CD4-positive, alpha-beta T cell treated with Interleukin-15 for 4 hours (primary cell): ENCODE results near the gene TIAL1.
"Not testable (repeated sequence)": the region's sequence is repeated elsewhere in the genome, so short reads cannot be mapped to it uniquely, and the experiment has no call there.

Experiments used
- DNase-seq: peaks from one replicate; pipeline ENCODE4 v3.0.0-alpha.2; 2020; ENCODE audit warnings: low spot score

Gene TIAL1, protein sequence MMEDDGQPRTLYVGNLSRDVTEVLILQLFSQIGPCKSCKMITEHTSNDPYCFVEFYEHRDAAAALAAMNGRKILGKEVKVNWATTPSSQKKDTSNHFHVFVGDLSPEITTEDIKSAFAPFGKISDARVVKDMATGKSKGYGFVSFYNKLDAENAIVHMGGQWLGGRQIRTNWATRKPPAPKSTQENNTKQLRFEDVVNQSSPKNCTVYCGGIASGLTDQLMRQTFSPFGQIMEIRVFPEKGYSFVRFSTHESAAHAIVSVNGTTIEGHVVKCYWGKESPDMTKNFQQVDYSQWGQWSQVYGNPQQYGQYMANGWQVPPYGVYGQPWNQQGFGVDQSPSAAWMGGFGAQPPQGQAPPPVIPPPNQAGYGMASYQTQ

DNA sequence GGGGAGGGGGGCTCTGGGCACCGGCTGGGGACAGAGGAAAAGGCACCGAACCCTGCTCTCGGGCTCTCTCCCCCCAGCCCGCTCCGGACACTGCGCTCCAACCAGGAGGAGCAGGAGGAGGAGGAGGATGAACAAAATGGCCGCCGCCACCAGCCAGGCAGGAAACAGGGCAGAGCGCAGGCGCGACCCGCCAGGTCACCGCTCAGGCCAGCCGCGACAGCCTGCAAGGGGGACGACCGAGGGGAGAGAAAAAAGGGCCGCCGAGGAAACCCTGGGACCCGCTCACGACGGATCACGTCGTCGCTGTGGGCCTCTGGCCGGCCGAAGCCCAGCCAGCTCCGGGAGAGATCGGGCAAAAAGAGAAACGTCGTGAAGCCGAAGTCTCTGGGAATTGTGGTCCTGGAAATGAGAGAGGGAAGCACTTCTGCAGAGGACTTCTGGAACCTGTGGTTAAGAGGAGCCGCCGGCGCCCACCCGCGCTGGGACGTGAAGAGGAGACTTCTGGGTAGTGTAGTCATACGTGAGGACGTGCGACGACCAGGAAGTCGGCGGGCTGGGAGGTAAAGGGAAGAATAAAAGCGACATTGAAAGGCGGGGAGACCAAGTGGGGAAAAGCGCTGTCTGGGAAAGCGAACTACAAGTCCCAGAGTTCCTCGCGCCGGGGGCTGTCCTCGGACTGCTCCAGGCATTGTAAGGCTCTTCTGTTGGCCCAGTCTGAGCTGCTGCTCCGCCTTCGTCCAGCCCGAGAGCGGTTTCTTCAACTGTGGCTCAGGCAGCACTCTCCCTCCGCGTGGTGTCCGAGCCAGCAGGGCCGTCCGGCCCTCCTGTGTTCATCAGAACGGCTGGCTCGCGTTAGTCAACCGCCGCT is at the start of gene TIAL1:
TIAL1 (minus strand) TSS at position 428 of the 868 bp plus-strand sequence. CDS start 499 bp downstream, outside the sequence.
- peak; percentile 95 for DNase-seq

DNA sequence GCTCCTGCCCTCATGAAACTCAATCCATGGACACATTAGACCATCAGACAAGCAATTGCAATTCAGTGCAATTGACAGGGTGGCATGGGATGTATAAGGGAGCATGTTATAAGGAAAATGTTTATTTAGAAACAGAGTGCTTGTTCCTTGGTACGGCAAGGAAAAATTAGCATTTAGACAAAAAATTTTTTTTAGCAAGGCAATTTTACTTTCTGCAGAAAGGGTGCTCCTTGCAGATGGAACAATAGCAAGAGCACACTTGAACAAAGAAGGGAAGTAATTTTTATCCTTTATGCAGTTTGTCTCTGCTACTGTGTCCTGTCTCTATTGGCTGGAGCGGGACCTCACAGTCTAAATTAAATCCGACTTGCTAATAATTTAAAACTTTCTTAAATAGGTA is 48.2 kb upstream of the TIAL1 start:
- no peak for DNase-seq

DNA sequence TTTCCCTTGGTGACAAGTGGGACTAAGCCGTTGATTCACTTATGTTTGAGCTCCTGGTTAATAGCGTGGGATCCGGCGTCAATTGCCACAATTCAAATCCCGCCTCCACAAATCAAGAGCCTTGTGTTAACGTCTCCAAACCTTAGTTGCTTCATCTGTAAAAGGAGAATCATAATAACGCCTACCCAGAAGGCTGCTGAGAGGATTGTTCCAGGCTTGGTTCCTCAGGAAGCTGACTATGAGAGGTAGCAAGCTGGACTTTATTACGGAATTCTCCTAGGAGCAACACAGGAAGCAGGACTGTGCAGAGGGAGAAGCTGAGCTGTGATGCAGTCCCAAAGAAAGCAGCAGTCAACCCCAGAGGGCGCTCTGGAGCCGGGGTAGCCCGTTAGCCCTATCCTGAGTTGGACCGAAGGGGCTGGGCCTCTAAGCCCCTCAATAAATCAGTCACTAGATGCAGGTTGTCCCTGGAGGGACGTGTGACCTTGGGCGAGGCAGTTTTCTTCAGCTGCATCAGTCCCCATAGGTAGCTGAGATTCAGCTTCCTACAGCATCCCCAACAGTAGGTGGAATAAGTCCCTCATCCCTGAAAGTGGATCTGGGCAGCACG is 47.5 kb upstream of the TIAL1 start:
- no peak for DNase-seq

DNA sequence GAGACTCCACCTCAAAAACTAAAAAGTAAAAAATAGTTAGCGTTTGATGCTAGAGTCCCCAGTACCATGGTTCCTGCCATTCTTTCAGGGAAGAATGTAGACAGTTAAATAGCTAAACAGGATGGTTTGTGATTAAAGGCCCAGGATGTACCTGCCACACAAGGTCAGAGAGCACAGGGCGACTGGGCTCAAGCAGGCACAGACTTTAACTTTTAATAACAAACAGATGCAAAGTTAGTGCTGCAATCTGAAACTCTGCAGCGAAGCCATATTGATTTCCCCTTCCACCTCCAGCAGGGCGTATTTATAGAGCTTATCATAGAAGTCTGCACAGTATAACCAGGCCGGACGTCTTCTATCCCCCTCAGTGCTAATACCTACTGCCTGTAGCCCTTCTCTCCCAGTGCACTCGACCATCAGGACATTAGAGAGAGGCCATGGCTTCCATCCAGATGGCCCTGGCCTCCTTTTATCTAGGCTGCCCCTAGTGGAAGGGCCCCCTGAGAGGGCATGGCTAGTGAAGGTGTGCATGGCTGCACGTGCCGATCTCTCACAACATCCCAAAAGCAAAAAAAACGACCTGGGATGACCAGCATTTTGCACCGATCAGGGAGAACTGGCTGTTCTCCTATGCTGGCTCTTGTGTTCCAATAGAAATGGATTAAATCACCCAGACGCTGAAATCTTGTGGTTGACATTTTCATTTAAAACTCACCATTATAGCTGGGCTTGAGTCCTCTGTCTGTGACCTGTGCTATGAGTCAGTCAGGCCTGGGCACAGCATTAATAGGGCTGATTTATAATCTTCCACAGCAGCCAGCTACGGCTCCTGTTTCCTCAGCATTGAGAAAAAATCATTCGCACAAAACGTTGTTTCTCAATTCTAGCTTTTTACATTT is 46.8 kb upstream of the TIAL1 start:
- DNase-seq, result no peak

DNA sequence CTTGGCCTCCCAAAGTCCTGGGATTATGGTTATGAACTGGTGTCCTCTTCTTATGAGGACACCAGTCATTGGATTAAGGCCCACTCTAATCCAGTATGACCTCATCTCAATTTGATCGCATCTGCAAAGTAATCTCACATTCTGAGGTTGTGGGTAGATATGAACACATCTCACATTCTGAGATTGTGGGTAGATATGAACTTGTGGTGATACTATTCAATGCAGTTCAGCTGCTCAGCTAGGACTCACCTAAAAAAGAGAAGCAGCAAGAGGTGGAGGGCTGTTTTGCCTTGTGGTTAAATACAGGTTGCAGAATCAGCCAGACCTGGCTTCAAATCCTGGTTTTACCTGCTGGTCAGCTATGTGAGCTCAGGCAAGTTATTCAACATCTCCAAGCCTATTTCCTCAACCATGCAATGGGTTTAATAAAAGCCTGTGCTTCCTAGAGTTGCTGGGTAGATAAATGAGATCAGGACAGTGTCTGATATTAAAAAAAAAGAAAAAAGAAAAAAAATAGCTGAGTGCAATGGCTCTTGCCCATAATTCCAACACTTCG is 45.9 kb upstream of the TIAL1 start:
- peak; percentile 46 for DNase-seq

DNA sequence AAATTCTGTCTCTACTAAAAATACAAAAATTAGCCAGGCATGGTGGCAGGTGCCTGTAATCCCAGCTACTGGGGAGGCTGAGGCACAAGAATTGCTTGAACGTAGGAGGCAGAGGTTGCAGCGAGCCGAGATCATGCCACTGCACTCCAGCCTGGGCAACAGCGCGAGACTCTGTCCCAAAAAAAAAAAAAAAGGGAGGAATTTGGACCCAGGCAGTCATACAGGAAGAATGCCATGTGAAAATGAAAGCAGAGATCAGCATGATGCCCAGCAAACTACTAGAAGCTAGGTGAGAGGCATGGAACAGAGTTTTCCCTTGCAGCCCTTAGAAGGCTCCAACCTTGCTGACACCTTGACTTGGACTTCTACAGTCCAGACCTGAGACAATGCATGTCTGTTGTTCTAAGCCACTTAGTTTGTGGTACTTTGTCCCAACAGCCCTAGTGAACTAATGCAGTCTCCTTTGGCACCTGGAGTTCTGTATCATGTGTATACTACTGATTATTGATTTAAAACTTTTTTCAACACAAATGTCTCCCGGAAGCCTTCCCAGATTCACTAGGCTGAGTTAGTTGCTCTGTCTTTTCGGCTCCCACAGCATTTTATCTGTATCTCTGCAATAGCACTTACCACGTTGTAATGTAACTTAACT is 44.2 kb upstream of the TIAL1 start:
- no peak for DNase-seq

DNA sequence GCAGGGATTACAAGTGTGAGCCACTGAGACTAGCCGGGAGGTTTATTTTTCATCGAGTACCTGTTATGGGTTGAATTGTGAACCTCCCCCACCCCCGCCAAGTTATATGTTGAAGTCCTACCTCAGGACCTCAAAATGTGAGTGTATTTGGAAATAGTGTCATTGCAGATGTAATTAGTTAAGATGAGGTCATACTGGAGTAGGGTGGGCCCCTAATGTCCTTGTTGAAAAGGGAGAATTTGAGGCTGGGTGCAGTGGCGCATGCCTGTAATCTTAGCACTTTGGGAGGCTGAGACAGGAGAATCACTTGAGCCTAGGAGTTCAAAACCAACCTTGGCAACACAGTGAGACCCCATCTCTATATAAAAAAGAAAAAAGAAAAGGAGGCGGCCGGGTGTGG is 43.6 kb upstream of the TIAL1 start:
- no peak for DNase-seq

DNA sequence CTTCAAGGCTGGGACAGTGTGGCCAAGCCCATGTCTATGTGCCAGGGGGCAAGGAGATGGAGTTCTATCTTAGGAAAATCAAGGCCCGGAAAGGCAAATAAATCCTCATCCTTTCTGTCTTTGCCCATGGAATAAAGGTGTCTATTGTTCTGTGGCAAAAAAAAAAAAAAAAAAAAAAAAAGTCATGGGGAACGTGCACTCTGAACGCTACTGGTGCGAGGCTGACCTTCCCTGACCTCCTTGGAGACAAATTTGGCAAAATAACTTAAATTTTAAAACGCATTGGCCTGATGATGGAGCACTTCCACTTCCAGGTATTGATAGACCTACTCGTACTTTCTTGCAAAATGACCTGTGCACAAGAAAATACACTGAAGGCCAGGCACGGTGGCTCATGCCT is 42.2 kb upstream of the TIAL1 start:
- no peak for DNase-seq

DNA sequence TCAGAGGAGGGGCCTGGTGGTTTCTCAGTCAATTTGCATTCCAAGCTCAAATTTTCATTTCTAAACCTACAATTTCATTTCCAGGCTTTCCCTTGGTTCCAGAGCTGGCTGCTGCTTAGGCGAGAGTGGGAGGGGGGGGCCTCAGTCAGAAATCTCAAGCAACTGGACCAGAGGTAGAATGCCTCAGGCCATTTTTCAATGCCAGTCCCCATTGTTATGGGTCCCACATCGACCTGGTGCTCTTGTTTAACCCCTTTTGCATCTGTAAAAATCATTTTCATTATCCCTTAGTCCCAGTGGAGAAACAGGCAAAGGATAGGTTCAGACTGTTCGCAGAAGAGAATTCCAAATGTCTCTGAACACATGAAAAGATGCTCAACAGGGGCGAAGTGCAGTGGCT is 40.9 kb upstream of the TIAL1 start:
- no peak for DNase-seq

DNA sequence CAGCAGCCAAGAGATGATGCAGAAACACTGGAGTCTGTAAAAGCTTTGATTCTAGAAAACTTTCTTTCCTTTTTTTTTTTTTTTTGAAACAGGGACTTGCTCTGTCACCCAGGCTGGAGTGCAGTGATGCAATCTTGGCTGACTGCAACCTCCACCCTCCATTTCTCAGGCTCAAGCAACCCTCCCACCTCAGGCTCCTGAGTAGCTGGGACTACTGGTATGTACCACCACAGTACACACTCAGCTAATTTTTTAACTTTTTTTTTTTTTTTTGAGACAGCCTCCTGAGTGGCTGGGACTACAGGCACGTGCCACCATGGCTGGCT is 37.4 kb upstream of the TIAL1 start:
- DNase-seq, result no peak

DNA sequence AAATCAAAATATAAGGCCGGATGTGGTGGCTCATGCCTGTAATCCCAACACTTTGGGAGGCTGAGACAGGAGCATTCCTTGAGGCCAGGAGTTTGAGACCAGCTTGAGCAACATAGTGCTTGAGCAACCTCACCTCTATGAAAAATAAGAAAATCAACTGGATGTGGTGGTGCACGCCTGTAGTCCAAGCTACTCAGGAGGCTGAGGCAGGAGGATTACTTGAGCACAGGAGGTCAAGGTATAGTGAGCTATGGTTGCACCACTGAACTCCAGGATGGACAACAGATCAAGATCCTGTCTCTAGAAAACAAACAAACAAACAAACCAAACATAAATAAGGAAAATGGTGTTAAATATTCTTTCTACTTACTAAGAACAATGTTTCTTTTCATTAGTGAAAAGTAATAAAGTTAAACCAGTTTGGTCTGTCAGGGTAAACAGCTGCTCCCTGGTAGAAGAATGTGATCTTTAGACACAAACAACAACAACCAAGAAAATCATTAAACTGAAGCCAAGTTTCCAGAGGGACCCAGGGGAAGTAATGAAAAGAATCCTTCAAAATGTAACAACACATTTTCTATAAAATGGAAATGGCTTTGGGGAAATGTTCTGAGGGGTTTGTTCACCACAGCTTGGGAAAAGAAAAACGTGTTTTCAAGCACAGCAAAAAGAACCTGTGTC is 36.9 kb upstream of the TIAL1 start:
- no peak for DNase-seq

DNA sequence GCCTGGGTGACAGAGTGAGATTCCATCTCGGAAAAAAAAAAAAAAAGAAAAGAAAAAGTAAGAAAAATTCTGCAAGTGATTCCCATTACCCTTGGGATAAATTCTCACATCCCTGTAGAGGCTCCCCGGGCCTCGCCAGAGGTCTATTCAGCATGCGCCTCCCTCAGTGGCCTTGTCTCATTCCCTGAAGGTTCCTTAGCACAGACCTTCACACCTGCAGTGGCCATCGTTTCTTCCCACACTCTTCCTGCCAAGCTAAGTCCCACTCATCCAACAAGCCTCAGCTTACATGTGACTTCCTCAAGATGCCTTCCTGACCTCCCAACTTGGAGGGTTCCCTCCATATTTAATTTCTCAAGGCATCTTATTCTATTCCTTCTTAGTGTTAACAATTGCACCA is 33.5 kb upstream of the TIAL1 start:
- no peak for DNase-seq

DNA sequence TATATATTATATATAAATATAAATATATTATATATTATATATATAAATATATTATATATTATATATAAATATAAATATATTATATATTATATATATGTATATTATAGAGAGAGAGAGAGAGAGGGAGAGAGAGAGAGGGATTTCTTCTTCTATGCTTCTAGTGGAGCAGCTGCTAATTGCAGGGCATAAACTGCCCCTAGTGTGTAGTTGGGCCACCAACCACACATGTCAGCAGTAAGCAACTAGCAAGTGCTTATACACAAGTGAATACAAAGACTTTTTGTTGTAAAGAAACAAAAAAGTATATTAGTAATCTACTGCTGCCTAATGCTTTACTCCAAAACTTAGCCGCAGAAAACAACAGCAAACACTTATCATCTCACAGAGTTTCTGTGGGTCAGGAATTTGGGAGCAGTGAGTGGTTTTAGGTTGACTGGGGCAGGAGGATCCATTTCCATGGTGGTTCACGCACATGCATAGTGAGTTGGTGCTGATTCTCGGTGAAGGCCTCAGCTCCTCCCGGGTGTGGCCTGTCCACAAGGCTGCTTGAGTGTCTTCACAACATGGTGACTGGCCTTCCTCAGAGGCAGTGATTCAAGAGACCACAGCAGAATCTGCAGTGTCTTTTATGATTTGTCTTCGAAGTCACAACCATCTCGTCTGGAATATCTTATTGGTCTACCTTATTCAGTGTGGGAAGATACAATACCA is 29.0 kb upstream of the TIAL1 start:
- no peak for DNase-seq

DNA sequence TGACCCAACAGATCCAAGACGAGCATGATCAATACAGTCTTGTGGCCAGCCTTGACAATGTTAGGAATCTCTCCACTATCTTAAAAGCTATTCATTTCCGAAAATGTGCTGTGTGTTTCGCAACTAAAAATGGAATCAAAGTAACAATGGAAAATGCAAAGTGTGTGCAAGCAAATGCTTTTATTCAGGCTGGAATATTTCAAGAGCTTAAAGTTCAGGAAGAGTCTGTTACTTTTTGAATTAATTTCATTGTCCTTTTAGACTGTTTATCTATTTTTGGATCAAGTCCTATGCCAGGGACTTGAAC is 24.3 kb upstream of the TIAL1 start:
- DNase-seq, result no peak

DNA sequence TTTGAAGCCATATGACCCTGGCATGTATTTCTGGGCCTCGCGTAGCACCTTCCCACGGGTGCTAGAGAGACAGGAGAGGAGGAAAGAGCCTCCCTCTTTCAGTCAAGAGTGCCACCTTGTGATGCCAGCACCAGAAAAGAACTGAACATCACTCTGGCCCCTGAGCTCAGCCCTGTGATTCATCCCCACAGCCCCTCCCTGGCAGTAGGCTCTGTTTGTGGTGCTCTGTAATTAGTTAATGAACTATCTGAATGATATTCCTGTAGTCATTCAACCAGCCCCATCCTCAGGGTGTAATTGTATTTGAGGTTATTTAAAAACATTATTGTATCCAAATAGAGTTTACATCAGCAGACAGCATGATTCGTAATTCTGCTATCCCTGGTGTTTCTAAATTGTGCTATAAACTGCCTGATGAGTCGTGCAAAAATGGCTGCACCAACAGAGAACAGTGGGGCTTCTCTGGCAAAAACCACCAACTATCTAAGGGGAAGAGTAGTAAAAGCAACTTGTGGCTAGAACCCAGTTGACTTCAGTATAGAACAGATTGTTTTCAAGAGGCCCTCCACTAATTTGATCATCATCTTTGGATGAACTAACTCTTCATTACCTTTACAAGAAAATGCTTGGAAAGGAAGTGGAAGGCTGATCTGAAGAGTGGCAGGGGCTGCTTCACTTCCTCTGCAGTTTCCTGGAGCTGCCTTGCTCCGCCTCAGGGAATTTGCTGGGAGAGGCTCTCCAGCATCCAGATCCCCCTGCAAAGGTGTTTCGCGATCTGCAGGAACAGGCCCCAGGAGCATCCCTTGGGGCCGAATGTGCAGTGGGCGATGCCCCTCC is 23.7 kb upstream of the TIAL1 start:
- DNase-seq, result no peak

DNA sequence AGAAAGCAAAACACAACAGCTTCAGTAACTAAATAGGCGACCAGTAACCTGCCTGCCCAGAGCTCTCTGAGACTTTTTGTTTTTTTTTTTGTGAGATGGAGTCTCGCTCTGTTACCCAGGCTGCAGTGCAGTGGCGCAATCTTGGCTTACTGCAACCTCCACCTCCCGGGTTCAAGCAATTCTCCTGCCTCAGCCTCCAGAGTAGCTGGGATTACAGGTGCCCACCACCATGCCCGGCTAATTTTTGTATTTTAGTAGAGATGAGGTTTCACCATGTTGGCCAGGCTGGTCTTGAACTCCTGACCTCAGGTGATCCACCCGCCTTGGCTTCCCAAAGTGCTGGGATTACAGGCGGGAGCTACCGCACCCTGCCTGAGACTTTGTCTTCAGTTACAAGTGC is 23.0 kb upstream of the TIAL1 start:
- not testable (repeated sequence) for DNase-seq

DNA sequence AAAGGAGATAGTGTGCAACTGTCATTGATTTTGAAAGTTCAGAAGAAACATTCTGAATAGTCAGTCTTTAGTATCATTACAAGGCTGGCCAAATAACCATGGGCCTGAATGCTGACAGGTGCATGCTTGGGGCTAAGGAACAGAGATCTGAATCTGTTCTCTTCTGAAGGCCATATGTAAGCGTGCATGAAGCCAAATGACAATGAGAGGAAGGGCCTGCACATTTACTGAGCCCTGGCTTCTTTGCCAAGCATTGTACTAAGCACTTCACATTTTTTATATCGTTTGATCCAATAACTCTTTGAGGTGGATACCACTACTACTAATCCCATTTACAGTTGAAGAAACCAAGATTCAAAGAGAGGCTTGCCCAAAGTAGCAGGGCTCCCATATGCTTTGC is 22.5 kb upstream of the TIAL1 start:
- no peak for DNase-seq

DNA sequence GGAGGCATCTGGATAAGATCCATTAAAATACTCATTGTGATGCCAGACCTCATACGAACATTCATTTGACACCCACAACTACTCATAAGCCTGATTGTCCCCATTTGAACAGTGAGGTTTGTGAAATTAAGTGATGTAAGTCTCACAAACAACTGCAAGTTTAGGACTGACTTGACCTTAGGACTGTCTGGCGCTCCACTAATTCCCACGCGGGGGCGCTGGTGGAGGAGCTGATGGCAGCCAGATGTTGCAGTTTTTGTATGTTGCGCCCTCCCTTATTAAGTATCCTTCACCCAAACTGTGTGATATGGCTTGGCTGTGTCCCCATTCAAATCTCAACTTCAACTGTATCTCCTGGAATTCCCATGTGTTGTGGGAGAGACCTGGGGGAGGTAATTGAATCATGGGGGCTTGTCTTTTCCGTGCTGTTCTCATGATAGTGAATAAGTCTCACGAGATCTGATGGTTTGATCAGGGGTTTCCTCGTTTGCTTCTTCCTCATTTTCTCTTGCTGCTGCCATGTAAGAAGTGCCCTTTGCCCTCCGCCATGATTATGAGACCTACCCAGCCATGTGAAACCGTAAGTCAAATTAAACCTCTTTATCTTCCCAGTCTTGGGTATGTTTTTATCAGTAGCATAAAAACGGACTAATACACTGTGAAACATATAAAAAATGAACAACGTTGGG is 20.3 kb upstream of the TIAL1 start:
- no peak for DNase-seq

DNA sequence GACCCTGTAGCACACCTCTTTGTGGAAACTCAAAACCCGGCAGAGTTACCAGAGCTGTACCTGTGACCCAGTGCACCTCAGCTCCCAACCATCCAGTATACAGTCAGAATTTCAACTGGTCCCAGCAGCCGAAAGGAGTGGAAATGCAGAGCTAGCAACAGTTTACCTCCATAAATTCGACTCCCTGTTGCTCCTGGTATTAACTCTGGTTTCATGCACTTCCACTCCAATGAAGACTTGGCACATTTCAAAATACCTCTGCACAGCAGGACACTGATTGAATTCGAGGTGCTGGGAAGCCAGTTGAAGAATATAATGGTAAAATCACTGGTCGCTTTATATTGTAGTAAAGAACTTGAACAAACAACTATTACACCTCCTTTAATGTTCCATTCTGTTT is 17.9 kb upstream of the TIAL1 start:
- no peak for DNase-seq
